ENCODE data around the gene ZKSCAN4. TPM values are rescaled to one million over a fixed set of nuclear protein-coding genes. Genes with fewer than 3 reads are reported as not detected.

The ZKSCAN4 gene
- polyA plus RNA-seq, 2 of the 4 experiments (the other 2 are of a cell fraction): 1.8 to 2.3 TPM

DNA sequence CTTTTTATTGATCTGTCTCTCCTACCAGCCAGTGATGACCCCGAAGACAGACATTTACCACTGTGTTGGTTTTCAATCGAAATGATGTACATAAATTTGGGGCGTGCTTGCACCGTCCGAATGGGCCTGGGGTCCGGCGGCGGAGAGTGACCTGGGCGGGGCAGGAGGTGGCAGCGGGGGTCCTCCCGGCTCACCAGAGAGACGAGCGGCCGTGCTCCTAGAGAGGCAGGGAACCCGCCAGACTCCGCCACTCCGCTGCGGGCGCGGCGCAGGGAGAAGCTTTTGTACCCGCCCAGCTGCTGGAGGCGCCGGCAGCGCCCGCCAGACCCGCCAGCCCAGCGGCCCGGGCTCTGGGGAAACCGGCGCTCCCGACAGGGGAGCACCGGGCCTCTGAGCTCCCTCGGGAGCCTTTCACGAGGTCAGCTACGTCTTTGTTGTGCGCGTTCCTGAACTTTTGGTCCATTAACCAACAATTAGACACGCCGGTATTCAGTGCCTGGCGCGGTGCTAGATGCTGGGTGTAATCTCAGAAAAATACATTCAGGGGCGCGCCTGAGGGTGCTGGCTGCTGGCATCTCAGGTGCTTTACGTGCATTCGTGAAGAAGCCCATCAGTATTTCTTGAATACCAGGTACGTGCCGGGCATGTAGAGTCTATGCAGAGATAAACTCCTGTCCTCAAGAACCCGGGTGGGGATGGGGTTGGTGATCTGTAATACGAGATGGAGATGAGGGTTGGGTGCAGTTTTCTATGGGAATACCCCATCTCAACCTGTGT is 29.4 kb upstream of the ZKSCAN4 start, which contains the start of gene PGBD1 (continued):
- TF ChIP-seq, protein P1, sequence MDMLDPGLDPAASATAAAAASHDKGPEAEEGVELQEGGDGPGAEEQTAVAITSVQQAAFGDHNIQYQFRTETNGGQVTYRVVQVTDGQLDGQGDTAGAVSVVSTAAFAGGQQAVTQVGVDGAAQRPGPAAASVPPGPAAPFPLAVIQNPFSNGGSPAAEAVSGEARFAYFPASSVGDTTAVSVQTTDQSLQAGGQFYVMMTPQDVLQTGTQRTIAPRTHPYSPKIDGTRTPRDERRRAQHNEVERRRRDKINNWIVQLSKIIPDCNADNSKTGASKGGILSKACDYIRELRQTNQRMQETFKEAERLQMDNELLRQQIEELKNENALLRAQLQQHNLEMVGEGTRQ (IDR thresholded peaks at IDR 0.05): no peak
- TF ChIP-seq, protein P2, sequence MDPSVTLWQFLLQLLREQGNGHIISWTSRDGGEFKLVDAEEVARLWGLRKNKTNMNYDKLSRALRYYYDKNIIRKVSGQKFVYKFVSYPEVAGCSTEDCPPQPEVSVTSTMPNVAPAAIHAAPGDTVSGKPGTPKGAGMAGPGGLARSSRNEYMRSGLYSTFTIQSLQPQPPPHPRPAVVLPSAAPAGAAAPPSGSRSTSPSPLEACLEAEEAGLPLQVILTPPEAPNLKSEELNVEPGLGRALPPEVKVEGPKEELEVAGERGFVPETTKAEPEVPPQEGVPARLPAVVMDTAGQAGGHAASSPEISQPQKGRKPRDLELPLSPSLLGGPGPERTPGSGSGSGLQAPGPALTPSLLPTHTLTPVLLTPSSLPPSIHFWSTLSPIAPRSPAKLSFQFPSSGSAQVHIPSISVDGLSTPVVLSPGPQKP (IDR thresholded peaks at IDR 0.05; ENCODE audit: low read depth, low read length): no peak
- TF ChIP-seq CBX8 (IDR thresholded peaks at IDR 0.05) (no peak), CHD2 (IDR thresholded peaks at IDR 0.05; ENCODE audit: low read length, partially characterized antibody) (no peak), ZNF302 (CRISPR knock-in tag; IDR thresholded peaks at IDR 0.05) (no peak), ESRRA (IDR thresholded peaks at IDR 0.05; ENCODE audit: borderline replicate concordance, low read length) (no peak)
- TF ChIP-seq, protein P3, sequence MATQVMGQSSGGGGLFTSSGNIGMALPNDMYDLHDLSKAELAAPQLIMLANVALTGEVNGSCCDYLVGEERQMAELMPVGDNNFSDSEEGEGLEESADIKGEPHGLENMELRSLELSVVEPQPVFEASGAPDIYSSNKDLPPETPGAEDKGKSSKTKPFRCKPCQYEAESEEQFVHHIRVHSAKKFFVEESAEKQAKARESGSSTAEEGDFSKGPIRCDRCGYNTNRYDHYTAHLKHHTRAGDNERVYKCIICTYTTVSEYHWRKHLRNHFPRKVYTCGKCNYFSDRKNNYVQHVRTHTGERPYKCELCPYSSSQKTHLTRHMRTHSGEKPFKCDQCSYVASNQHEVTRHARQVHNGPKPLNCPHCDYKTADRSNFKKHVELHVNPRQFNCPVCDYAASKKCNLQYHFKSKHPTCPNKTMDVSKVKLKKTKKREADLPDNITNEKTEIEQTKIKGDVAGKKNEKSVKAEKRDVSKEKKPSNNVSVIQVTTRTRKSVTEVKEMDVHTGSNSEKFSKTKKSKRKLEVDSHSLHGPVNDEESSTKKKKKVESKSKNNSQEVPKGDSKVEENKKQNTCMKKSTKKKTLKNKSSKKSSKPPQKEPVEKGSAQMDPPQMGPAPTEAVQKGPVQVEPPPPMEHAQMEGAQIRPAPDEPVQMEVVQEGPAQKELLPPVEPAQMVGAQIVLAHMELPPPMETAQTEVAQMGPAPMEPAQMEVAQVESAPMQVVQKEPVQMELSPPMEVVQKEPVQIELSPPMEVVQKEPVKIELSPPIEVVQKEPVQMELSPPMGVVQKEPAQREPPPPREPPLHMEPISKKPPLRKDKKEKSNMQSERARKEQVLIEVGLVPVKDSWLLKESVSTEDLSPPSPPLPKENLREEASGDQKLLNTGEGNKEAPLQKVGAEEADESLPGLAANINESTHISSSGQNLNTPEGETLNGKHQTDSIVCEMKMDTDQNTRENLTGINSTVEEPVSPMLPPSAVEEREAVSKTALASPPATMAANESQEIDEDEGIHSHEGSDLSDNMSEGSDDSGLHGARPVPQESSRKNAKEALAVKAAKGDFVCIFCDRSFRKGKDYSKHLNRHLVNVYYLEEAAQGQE (IDR thresholded peaks at IDR 0.05): no peak

DNA sequence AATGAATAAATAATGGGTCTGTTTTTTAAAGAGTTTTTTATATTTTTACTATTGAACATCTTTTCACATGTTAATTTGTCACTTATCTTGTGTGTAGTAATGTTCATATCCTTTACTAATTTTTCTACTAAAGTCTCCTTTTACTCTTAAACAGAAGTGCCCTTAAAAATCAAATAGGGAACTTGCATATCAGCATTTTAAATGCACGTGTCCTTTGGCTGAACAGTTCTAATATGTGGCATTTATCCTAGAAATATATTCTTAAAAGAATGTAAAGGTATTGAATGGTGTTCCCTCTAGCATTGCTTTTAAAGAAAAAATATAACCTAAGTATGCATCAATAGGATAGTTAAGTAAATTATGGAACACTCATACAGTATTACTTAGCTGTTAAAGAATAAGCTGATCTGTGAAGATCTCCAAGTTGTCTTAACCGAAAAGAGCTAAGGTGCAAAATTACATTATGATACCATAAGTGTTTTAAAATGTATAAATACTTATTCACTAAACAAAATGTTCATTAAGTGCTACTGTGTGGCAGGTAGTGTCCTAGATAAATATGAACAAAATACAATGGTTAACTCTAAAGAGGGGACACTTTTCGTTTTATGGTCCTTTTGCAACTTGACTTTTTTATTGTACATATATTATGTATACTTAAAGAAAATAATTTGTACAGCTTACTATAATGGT is 28.7 kb upstream of the ZKSCAN4 start:
- 38% methylated on average over 3 of the region's 3 CpGs for WGBS (ENCODE audit: missing lambda C conversion rate)
- H3K4me3 ChIP-seq: peak overlapping the region; percentile 88
- FAIRE-seq: no peak
- 0 out of 3 replicates have a peak, but pooled peaks cover 3% of the 10 kb centered on the region for H3K4me1 ChIP-seq
- H3K4me2 ChIP-seq: peak overlapping the region; percentile 68
- POLR2A ChIA-PET: interaction anchor here (1.0 to 1.5 kb wide), 5 partner anchors 14 to 139 kb away, joined by 4 to 13 read pairs (median 6); partner anchors contain the start of genes ZKSCAN4, ZKSCAN8, ZSCAN26 and ZSCAN31
- CTCF ChIA-PET: interaction anchor here (0.8 kb wide), 2 partner anchors 11 to 55 kb away, joined by 3 read pairs; no protein-coding TSS in a partner anchor
- H3K9me3 ChIP-seq: no peaks in the 10 kb centered on the region
- TF ChIP-seq HOXB13 (CRISPR knock-in tag; IDR thresholded peaks at IDR 0.05; ENCODE audit: low read depth): no peak
- TF ChIP-seq ESRRA (IDR thresholded peaks at IDR 0.05; ENCODE audit: borderline replicate concordance, low read length): no peak
- no peak for TF ChIP-seq POLR2AphosphoS2 (conservative IDR thresholded peaks at IDR 0.05; ENCODE audit: low read length)
- no peak for TF ChIP-seq EP300 (IDR thresholded peaks at IDR 0.05)
- TF ChIP-seq, protein P4, sequence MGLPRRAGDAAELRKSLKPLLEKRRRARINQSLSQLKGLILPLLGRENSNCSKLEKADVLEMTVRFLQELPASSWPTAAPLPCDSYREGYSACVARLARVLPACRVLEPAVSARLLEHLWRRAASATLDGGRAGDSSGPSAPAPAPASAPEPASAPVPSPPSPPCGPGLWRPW (IDR thresholded peaks at IDR 0.05): no peak
- DNase-seq (ENCODE audit: low read depth in 1 of 2, low spot score in 1 of 2): no peak
- no peak for ATAC-seq
- peak overlapping the region; percentile 86 to 94 for H3K27ac ChIP-seq

DNA sequence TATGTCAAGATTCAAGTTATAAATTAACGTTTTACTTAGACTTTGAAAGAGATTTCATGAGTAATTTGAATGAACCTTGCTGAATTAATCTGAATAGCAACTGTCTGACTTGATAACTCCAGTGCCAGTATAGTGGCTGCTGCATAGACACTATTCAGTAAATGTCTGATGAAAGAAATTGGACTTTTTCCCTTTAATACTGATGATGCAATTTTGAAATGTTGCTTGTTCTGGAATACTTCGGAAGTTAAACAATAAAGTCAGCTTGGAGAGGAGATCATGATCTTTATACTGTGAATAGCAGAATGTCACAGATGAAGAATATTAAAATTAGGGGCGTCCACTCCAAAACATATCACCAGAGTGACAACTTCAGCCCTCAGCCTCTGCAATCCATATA is 25.7 kb upstream of the ZKSCAN4 start:
- H3K9me3 ChIP-seq: no peaks in the 10 kb centered on the region
- DNase-seq (ENCODE audit: low read depth in 1 of 2, low spot score in 1 of 2) (no peak), ATAC-seq (no peak), FAIRE-seq (no peak)
- WGBS (ENCODE audit: missing lambda C conversion rate): 60% methylated on average over 3 of the region's 3 CpGs
- CTCF ChIA-PET: interaction anchor here (0.9 to 1.1 kb wide), 2 partner anchors 11 to 78 kb away, joined by 3 read pairs; no protein-coding TSS in a partner anchor
- H3K4me3 ChIP-seq: no peak overlapping the region
- no peak overlapping the region for H3K4me2 ChIP-seq
- no peak overlapping the region for H3K27ac ChIP-seq
- 0 out of 3 replicates have a peak, but pooled peaks cover 3% of the 10 kb centered on the region for H3K4me1 ChIP-seq
- POLR2A ChIA-PET: no interaction called here
- TF ChIP-seq RFX5 (IDR thresholded peaks at IDR 0.05) (no peak), JUN (IDR thresholded peaks at IDR 0.05) (no peak), NPAS2 (CRISPR knock-in tag; IDR thresholded peaks at IDR 0.05; ENCODE audit: borderline replicate concordance) (no peak), RAD21 (conservative IDR thresholded peaks at IDR 0.05 in 1 of 2, IDR thresholded peaks at IDR 0.05 in 1 of 2) (no peak), SREBF2 (IDR thresholded peaks at IDR 0.05) (no peak), PHF8 (IDR thresholded peaks at IDR 0.05; ENCODE audit: borderline replicate concordance, low read depth) (no peak), RARB (CRISPR knock-in tag; IDR thresholded peaks at IDR 0.05) (no peak), RNF2 (IDR thresholded peaks at IDR 0.05; ENCODE audit: borderline replicate concordance, low read depth) (no peak), HOXA7 (CRISPR knock-in tag; IDR thresholded peaks at IDR 0.05) (no peak), POLR2A (IDR thresholded peaks at IDR 0.05; ENCODE audit: low read length) (no peak), FOXS1 (CRISPR knock-in tag; IDR thresholded peaks at IDR 0.05) (no peak), EHF (CRISPR knock-in tag; IDR thresholded peaks at IDR 0.05) (no peak)
- TF ChIP-seq, protein P5, sequence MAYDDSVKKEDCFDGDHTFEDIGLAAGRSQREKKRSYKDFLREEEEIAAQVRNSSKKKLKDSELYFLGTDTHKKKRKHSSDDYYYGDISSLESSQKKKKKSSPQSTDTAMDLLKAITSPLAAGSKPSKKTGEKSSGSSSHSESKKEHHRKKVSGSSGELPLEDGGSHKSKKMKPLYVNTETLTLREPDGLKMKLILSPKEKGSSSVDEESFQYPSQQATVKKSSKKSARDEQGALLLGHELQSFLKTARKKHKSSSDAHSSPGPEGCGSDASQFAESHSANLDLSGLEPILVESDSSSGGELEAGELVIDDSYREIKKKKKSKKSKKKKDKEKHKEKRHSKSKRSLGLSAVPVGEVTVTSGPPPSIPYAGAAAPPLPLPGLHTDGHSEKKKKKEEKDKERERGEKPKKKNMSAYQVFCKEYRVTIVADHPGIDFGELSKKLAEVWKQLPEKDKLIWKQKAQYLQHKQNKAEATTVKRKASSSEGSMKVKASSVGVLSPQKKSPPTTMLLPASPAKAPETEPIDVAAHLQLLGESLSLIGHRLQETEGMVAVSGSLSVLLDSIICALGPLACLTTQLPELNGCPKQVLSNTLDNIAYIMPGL (CRISPR knock-in tag; IDR thresholded peaks at IDR 0.05; ENCODE audit: borderline replicate concordance): no peak
- TF ChIP-seq, protein P6, sequence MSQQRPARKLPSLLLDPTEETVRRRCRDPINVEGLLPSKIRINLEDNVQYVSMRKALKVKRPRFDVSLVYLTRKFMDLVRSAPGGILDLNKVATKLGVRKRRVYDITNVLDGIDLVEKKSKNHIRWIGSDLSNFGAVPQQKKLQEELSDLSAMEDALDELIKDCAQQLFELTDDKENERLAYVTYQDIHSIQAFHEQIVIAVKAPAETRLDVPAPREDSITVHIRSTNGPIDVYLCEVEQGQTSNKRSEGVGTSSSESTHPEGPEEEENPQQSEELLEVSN (IDR thresholded peaks at IDR 0.05; ENCODE audit: borderline replicate concordance, low read depth): no peak
